Measurements from ENCODE around the gene TOPBP1. TPM values are rescaled to one million over a fixed set of nuclear protein-coding genes. Genes with fewer than 3 reads are reported as not detected.
"Not testable (repeated sequence)": the region's sequence is repeated elsewhere in the genome, so short reads cannot be mapped to it uniquely, and the experiment has no call there.

Gene TOPBP1
- total RNA-seq: 24.0 and 27.8 TPM in 2 replicates
- 5.3 TPM for polyA plus RNA-seq (2012)

- peak; percentile 69 for DNase-seq (ENCODE audit: low read depth)
Observed at GRCh38 chr3:133661454-133662277, at the start of gene TOPBP1. Gene TOPBP1 (minus strand): TSS chr3:133661941. CDS start chr3:133661127, 814 bp downstream.

GRCh38 chr3:133711013-133711412, 49.3 kb upstream of the TOPBP1 start:
- DNase-seq (ENCODE audit: low read depth): no peak

DNA sequence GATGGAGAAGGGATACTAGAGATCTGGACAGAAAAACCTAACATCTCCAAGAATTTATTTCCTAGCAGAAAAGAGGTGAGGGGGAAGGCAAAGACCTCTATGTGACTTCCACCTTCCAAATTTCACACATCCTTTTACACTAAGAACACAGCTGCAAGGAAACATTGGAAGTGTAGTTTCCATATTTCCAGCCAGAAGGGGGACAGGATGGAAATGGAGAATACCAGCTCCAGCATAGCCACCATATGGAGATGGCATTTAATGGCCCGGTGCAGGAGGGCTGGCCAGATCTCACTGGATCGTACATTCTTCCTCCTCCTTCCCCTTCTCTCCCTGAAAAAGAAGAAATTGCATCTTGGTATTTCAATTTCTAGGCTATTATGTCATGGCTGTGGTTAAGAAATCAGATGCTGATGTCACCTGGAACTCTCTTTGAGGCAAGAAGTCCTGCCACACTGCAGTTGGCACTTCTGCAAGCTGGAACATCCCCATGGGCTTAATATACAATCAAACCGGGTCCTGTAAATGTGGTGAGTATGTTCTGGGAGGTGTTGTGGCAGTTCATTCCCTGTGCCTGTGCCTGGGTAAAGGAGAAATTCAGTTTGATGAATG, 47.5 kb upstream of the TOPBP1 start:
- DNase-seq (ENCODE audit: low read depth): no peak

DNA sequence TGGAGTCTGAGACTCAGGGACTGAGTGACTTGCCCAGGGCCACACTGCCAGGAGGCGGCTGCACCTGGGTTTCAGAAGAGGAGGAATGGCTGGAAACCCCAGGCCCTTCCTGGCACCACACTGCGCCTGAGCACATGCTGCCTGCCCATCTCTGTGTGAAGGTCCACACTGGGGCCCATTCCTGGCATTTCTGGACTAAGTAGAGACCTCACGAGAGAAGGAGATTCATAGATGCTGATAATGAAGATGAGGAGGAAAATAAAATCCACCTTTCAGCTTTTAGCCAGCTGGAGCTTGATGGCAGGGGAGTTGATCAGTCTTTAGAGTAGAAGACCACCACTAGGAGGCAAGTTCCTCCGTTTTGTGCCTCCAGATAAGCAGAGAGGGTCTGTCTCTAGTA, 44.3 kb upstream of the TOPBP1 start:
- DNase-seq (ENCODE audit: low read depth): no peak

DNA sequence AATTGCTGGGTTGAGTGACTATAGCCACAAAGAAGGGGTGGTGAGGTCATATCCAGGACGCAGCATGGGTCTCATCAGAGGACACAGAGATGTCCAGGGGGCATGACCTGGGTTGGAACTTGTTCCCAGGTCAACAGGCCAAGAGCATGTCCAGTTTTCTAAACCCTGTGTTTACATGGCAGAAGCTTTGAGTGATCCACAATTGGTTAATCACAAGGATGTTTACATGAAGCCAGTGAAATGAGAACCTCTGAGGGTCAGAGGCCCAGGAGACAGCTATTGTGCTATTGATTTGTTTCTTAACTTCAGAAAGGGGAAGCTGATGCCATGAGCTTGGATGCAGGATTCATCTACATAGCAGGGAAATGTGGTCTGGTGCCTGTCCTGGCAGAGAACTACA, 42.2 kb upstream of the TOPBP1 start:
- no peak for DNase-seq (ENCODE audit: low read depth)

DNA sequence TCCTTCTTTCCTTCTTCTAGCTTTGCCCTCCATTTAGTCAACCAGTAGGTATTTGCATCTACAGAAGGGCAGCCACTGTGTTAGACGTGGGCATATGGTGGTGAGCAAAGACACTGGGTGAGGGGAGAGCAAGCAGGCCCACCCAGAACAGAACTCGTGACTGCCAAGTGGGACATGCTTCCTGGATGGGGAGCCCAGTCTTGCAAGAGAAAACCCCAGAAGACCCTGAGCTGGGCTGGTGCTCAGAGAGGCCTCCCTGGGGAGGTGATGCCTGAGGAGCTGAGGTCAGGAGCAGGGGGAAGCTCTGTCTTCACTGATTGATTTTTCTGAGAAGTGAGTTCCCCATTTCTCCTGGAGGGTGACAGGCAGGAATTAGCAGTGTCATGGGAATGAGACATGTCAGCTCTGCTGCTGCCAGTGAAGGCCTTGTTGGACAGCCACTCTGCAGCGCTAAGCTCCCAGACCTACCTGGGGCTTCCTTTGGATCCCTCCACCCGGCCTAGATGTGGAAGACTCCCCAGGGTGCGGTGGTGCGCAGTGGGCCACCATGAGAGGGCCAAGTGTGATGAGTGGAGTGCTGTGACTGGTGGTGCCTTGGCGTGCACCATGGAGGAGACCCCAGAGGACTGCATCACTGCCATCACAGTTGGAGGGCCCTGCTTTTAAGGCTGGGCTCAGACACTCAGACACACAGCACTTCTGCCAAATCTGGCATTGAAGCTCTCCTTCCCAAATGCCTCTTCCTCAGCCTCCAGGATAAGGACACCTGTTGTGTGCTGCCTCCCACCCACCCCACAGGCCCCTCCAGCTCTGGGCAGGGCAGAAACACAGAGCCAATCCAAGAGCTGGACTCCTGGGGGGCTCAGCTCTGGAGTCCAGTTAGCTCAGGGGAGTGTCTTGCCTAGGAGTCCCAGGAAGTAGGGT, 40.0 kb upstream of the TOPBP1 start:
- no peak for DNase-seq (ENCODE audit: low read depth)

DNA sequence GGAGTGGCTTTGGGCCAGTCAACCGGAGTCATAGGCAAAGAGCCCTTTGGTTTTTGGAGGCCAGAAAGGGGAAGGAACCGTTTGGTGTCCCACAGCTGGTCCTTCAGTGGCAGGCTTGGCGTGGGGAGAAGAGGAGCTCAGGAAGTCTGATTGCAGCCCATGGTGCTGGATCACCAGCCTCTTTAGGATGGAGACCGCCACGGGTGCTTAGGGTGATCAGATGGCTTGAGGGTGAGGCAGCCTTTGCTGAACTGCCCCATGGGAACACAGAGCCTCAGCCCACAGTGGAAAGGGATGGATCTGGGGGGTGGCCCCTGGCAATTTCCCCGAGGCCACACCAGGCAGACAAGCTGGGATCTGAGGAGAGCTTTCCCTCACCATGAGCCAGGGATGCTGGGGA, 38.6 kb upstream of the TOPBP1 start:
- DNase-seq (ENCODE audit: low read depth): no peak

DNA sequence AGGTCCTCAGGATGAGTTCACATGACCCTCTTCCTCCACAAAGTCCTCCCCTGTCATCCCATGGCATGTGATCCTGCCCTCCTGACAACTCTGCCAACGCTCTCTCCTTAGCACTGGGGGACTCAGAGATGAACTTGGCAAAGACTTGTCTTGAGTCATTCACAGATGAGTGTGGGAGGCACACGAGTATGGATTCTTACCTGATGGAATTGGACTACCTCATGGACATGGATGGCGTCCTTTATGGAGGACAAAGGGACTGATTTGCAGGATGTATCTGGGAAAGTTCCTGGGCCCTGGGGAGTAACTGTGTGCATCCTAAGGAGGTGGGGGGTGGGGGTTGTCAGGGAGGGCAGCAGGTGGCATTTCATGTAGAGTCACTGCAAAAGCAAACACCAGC, 38.2 kb upstream of the TOPBP1 start:
- no peak for DNase-seq (ENCODE audit: low read depth)

GRCh38 chr3:133699467-133699866, 37.7 kb upstream of the TOPBP1 start:
- DNase-seq (ENCODE audit: low read depth): no peak

DNA sequence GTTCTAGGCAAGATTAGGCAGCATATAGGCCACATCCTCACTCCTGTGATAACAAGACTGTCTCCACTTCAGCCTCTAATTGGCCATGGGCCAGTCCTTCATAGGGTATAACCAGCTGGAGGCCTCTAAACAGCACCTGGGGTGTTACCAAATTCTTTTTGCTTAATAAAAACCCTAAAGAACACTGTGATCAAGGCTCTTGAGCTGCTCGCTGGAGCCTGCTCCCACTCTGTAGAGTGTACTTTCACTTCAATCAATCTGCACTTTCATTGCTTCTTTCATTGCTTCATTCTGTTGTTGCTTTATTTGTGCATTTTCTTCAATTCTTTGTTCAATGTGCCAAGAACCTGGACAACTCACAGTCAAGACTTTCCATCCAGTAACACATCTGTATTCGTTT, 36.2 kb upstream of the TOPBP1 start:
- DNase-seq (ENCODE audit: low read depth): no peak

DNA sequence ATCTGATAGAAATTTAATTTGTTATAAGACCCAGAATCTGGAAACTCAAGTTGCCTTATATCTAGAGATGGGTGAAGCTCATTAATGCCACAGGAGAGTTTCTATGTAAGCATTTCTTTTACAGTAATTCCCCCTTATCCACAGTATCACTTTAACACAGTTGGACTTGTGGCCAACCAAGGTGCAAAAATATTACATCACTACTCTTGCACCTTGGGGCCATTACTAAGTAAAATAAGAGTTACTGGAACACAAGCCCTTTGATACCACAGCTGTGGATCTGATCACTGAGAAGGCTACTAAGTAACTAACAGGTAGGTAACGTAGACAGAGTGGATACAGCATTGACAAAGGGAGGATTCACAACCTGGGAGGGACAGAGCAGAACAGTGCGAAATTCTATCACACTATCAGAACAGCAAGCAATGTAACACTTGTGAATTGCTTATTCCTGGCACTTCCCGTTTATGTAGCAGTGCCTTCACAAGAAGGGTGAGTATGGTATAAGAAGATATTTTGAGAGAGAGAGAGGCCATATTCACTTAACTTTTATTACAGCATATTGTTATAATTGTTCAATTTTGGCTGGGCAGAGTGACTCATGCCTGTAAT, 33.9 kb upstream of the TOPBP1 start:
- DNase-seq (ENCODE audit: low read depth): no peak

- no peak for DNase-seq (ENCODE audit: low read depth)
Observed at GRCh38 chr3:133694288-133695268, 32.8 kb upstream of the TOPBP1 start.

DNA sequence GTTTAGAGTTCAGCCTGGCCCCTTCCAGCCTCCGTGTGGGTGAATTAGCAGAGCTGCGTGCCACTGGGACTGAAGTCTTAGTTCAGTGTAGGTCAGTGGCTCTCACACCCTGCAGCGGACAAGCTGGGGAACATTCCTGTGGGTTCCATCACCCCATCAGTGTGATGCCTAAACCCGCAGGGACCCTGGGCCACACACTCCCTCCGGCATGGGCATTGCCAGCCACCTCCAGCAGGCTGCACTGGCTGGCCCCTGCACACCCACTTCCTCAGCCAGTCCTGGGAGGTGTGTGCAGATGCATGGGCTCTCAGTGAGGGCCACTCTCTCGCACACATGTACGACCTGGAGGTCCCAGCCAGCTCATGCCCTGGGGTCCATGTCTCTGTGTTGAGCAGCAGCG, 32.1 kb upstream of the TOPBP1 start:
- DNase-seq (ENCODE audit: low read depth): peak; percentile 7

GRCh38 chr3:133692759-133693158, 31.0 kb upstream of the TOPBP1 start:
- no peak for DNase-seq (ENCODE audit: low read depth)

DNA sequence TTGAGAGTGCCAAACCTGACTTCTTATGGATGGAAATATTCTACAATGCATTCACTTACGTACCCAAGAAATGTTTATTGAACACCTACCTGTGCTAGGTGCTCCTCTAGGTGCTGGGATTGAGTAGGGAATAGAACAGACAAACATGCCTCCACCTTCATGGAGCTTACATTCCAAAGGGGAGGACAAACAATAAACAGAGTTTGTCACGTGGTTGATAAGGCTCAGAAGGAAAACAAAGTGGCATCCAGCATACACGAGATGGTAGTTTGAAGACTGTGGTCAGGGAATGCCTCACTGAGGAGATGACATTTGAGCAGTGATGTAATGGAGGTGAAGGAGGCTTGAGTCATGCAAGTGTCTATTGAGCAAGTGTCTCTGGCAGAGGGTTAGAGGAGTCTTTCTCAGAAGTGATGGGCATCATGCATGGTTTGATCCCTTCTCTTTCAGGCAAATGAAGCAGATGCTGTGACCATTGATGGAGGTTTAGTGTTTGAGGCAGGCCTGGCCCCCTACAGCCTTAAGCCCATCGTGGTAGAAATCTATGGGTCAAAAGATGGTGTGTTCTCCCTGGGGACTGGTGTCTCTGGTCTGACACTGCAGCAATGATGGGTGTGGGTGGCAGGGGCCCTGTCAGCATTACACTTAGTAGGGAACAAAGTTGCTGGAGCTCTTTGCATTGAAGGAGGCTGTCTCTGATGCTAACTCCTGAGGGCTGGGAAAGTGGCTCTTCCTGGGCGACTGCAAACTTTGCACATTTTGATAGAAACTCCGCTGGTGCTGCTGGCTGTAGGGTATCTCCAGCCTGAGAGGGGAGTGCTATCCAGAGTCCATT, 29.7 kb upstream of the TOPBP1 start:
- DNase-seq (ENCODE audit: low read depth): no peak

DNA sequence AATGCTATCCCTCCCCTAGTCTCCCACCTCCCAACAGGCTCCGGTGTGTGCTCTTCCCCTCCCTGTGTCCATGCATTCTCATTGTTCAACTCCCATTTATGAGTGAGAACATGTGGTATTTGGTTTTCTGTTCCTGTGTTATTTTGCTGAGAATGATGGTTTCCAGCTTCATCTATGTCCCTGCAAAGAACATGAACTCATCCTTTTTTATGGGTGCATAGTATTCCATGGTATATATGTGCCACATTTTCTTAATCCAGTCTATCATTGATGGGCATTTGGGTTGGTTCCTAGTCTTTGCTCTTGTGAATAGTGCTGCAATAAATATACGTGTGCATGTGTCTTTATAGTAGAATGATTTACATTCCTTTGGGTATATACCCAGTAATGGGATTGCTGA, 16.3 kb upstream of the TOPBP1 start:
- DNase-seq (ENCODE audit: low read depth): not testable (repeated sequence)

DNA sequence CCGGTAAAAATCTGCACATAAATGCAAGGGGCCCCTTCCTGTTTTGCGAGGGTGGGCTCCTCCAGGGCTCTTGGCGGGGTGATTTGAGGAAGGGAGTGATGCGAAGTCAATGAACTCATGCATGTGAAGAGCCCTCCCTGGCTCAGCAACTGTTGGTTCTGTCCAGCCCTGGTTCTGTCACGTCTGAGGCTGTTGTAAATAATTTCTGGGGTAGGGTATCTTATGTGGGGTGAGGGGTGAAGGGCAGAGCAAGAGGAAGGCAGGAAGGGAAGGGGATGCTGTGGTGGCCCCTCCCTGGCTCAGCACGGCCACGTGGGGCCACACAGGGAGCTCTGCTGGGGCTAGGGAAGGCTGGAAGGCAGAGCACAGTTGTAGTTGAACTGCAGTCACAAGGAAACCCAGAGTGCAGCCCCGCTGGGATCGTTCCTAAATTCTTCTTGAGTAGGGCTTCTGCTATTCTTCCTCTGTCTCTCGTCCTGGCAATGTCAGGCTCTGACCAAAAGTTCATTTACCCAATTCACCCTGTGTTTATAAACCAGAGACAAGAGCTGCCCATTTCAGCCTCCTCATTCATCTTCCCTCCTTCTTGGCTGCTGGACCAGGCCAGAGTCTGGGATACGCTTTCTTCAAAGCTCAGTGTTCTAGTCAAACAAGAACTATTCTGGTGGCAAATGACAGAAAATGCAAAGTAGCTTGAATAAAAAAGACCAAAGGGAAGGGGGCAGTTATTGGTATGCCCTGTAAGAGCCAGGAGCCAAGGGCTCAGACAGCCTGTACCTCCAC, 14.8 kb upstream of the TOPBP1 start:
- no peak for DNase-seq (ENCODE audit: low read depth)

- DNase-seq (ENCODE audit: low read depth): no peak
Observed at GRCh38 chr3:133675631-133676335, 14.0 kb upstream of the TOPBP1 start.

Data from myocyte (in vitro differentiated cells).